HEK293 (cell line): Measurements from ENCODE around the gene EPHX1.
"Not testable (repeated sequence)": the region's sequence is repeated elsewhere in the genome, so short reads cannot be mapped to it uniquely, and the experiment has no call there.

Source experiments
- CTCF ChIA-PET: fragments of 350-600 bp; formaldehyde crosslinking; extraction: SDS; loops from one replicate; lab custom pipeline; 2021; ENCODE audit warnings: antibody characterized with exemption; lab: Yijun Ruan, JAX
- POLR2A ChIA-PET: fragments of 300-600 bp; formaldehyde crosslinking; extraction: SDS; loops from one replicate; lab custom pipeline; 2020; ENCODE audit warnings: antibody characterized with exemption, inconsistent platforms; lab: Yijun Ruan, JAX
- H3K27ac ChIP-seq: fragments of 200-500 bp; sonication (Bioruptor generic); 2 replicates; pipeline ENCODE4 v1.5.1; 2014; ENCODE audit warnings: low read depth, low read length, control low read depth, inconsistent platforms; ENCODE audit errors: extremely low read depth
- H3K36me3 ChIP-seq, 2 experiments: fragments of 200-500 bp in 1 of 2; sonication (Bioruptor generic) in 1 of 2; 1 replicate in 1 of 2; 2 replicates in 1 of 2; pipeline ENCODE4 v1.5.1; 2014 to 2017; ENCODE audit warnings: inconsistent platforms in 2 of 2, low read length in 2 of 2; ENCODE audit not compliant: control insufficient read depth in 2 of 2, insufficient read depth in 1 of 2
- H3K4me1 ChIP-seq: fragments of 200-500 bp; sonication (Bioruptor generic); 2 replicates; pipeline ENCODE4 v1.5.1; 2014; ENCODE audit warnings: mild to moderate bottlenecking, low read length, inconsistent platforms; ENCODE audit not compliant: control insufficient read depth, insufficient read depth
- H3K4me3 ChIP-seq: 2 replicates; pipeline ENCODE4 v1.5.1; 2011; ENCODE audit warnings: low read depth, mild to moderate bottlenecking, control low read depth, low read length, moderate library complexity
- H3K9me3 ChIP-seq: fragments of 200-500 bp; sonication (Bioruptor generic); 2 replicates; pipeline ENCODE4 v1.5.1; 2014; ENCODE audit warnings: low read depth, low read length, inconsistent platforms; ENCODE audit not compliant: control insufficient read depth, insufficient read depth
- SCRT2 ChIP-seq: fragments of 450-650 bp; formaldehyde crosslinking; IDR thresholded peaks from 2 replicates; pipeline ENCODE4 v1.5.1; 2016; ENCODE audit warnings: missing biosample characterization, missing genetic modification characterization
- SETDB1 ChIP-seq: IDR thresholded peaks from one replicate; pipeline ENCODE4 v1.6.1; 2017; ENCODE audit warnings: mild to moderate bottlenecking, low read length, moderate library complexity, mixed read lengths; ENCODE audit not compliant: insufficient read length
- SP2 ChIP-seq: fragments of 450-650 bp; formaldehyde crosslinking; IDR thresholded peaks from 2 replicates; pipeline ENCODE4 v1.5.1; 2016; ENCODE audit warnings: missing biosample characterization, missing genetic modification characterization
- TRIM28 ChIP-seq: IDR thresholded peaks from 2 replicates; pipeline ENCODE4 v1.6.1; 2011; ENCODE audit warnings: low read length, control low read depth, borderline replicate concordance
- ZNF202 ChIP-seq: fragments of 450-650 bp; formaldehyde crosslinking; IDR thresholded peaks from 2 replicates; pipeline ENCODE4 v1.5.1; 2016; ENCODE audit warnings: missing biosample characterization, missing genetic modification characterization, borderline replicate concordance
- ZNF248 ChIP-seq: fragments of 450-650 bp; formaldehyde crosslinking; IDR thresholded peaks from 2 replicates; pipeline ENCODE4 v1.5.1; 2017; ENCODE audit warnings: missing biosample characterization, missing genetic modification characterization
- ZNF521 ChIP-seq: fragments of 450-650 bp; formaldehyde crosslinking; IDR thresholded peaks from 2 replicates; pipeline ENCODE4 v1.5.1; 2017; ENCODE audit warnings: missing biosample characterization, mild to moderate bottlenecking, missing genetic modification characterization
- ZNF585B ChIP-seq: fragments of 450-650 bp; formaldehyde crosslinking; IDR thresholded peaks from 2 replicates; pipeline ENCODE4 v1.5.1; 2016; ENCODE audit warnings: missing biosample characterization, missing genetic modification characterization
- TF ChIP-seq, protein P1 (sequence below): fragments of 450-650 bp; IDR thresholded peaks from 2 replicates; pipeline ENCODE4 v1.5.1; 2018; ENCODE audit warnings: missing biosample characterization, mild to moderate bottlenecking, missing genetic modification characterization
- TF ChIP-seq, protein P2 (sequence below): fragments of 450-650 bp; formaldehyde crosslinking; IDR thresholded peaks from 2 replicates; pipeline ENCODE4 v1.5.1; 2016; ENCODE audit warnings: missing biosample characterization, missing genetic modification characterization
- TF ChIP-seq, protein P3 (sequence below): fragments of 450-650 bp; formaldehyde crosslinking; IDR thresholded peaks from 2 replicates; pipeline ENCODE4 v1.5.1; 2017; ENCODE audit warnings: missing biosample characterization, missing genetic modification characterization

EPHX1 gene

DNA sequence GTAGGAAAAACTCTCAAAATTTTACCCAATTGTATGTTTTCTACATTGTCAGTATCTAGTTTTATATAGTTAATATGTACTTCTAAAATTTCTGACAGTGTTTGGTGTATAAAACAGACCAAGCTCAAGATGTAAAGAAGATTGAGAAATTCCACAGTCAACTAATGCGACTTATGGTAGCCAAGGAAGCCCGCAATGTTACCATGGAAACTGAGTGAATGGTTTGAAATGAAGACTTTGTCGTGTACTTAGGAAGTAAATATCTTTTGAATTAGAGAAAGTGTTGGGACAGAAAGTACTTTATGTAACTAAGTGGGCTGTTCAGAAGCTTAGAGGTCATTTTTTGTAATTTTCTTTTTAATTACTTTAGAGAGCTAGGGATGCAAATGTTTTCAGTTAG lies 20.8 kb upstream of the EPHX1 start:
- ChIA-PET CTCF (interaction anchor here (1.0 to 1.4 kb wide), 4 partner anchors 10 to 315 kb away, joined by 3 to 6 read pairs (median 4); partner anchors contain the start of gene SRP9), POLR2A (interaction anchor here (2.0 kb wide), 1 partner anchor 12 kb away, joined by 8 read pairs; the partner anchor contains the start of gene SRP9)
- TF ChIP-seq, protein P1, sequence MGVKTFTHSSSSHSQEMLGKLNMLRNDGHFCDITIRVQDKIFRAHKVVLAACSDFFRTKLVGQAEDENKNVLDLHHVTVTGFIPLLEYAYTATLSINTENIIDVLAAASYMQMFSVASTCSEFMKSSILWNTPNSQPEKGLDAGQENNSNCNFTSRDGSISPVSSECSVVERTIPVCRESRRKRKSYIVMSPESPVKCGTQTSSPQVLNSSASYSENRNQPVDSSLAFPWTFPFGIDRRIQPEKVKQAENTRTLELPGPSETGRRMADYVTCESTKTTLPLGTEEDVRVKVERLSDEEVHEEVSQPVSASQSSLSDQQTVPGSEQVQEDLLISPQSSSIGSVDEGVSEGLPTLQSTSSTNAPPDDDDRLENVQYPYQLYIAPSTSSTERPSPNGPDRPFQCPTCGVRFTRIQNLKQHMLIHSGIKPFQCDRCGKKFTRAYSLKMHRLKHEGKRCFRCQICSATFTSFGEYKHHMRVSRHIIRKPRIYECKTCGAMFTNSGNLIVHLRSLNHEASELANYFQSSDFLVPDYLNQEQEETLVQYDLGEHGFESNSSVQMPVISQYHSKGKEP: 0 out of 2 replicates have a peak, but pooled peaks have one; percentile 21
- not testable (repeated sequence) for H3K4me3 ChIP-seq, H3K27ac ChIP-seq, H3K9me3 ChIP-seq, H3K4me1 ChIP-seq
- peaks cover 64 to 84% of the 10 kb centered on the region in 2 experiments for H3K36me3 ChIP-seq

DNA sequence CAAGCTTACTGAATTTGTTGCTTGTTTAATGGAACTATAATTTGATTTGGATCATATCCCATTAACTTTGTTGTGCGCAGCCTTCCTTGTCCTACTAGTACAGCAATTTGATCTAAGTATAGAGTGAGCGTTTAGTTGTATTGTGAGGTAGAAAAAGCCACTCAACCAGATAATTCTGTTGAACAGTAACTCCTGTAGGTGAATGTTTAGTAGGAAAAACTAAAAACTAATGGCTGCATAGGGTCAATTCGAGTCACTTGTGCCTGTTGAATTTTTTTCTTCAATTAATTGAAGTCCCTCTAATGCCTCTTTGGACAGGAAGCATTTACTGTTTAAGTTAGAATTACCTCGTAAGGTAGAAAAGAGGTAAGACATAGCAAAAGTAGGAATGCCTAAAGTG lies 15.0 kb upstream of the EPHX1 start:
- POLR2A ChIA-PET: no interaction called here
- no peaks in the 10 kb centered on the region for H3K9me3 ChIP-seq
- H3K36me3 ChIP-seq: peaks cover 12 to 36% of the 10 kb centered on the region in 2 experiments
- no peak overlapping the region for H3K4me3 ChIP-seq
- CTCF ChIA-PET: interaction anchor here (0.6 kb wide), 1 partner anchor 19 kb away, joined by 3 read pairs; no protein-coding TSS in a partner anchor
- H3K4me1 ChIP-seq: no peaks in the 10 kb centered on the region
- no peak overlapping the region for H3K27ac ChIP-seq
- TF ChIP-seq SP2 (tag by site-specific recombination) (no peak), ZNF521 (tag by site-specific recombination) (no peak), SETDB1 (peak; percentile 86), TRIM28 (peak; percentile 66; the same call in 1 of the 2 replicates), ZNF585B (no peak)
- TF ChIP-seq, protein P2, sequence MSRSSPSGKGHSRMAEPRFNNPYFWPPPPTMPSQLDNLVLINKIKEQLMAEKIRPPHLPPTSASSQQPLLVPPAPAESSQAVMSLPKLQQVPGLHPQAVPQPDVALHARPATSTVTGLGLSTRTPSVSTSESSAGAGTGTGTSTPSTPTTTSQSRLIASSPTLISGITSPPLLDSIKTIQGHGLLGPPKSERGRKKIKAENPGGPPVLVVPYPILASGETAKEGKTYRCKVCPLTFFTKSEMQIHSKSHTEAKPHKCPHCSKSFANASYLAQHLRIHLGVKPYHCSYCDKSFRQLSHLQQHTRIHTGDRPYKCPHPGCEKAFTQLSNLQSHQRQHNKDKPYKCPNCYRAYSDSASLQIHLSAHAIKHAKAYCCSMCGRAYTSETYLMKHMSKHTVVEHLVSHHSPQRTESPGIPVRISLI (tag by site-specific recombination): no peak

DNA sequence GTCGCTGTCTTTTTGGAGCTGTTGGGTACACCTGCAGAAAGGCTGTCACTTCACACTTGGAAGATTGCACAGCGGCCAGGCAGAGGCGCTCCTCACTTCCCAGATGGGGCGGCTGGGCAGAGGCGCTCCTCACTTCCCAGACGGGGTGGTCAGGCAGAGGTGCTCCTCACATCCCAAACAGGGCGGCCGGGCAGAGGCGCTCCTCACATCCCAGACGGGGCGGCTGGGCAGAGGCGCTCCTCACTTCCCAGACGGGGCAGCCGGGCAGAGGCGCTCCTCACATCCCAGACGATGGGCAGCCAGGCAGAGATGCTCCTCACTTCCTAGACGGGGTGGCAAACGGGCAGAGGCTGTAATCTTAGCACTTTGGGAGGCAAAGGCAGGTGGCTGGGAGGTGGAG lies 13.8 kb upstream of the EPHX1 start:
- not testable (repeated sequence) for H3K27ac ChIP-seq
- CTCF ChIA-PET: interaction anchor here (0.6 kb wide), 2 partner anchors 25 to 81 kb away, joined by 3 read pairs; no protein-coding TSS in a partner anchor
- TF ChIP-seq ZNF202 (tag by site-specific recombination): peak; percentile 21; the same call in 1 of the 2 replicates
- TF ChIP-seq, all 188 proteins: peak for 1; not testable (repeated sequence) for 187
- H3K4me1 ChIP-seq, H3K9me3 ChIP-seq, H3K4me3 ChIP-seq: not testable (repeated sequence)
- POLR2A ChIA-PET: interaction anchor here (0.6 to 0.8 kb wide), 2 partner anchors 17 to 164 kb away, joined by 4 to 5 read pairs; no protein-coding TSS in a partner anchor
- peaks cover 4 to 25% of the 10 kb centered on the region in 2 experiments; a peak in 2 of 3 replicates for H3K36me3 ChIP-seq

DNA sequence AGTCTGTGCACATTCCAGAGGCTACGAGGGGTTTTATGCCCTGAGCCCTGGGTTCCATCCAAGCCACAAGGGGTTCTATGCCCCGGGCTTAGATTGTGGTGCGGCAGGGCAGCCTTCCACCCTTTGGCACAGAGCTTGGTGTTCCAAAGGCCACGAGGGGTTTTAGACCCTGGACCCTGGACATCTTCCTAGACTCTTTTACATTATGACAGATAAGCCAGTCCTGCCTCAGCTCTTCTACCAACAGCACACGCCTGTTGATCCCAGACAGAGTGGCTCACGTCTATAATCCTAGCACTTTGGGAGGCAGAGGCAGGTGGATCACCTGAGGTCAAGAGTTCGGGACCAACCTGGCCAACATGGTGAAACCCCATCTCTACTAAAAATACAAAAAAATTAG lies 8.8 kb upstream of the EPHX1 start:
- H3K36me3 ChIP-seq, H3K4me1 ChIP-seq, H3K27ac ChIP-seq, H3K9me3 ChIP-seq, H3K4me3 ChIP-seq: not testable (repeated sequence)
- POLR2A ChIA-PET: interaction anchor here (0.9 to 1.6 kb wide), 2 partner anchors 9 to 13 kb away, joined by 4 to 6 read pairs; partner anchors contain the start of gene EPHX1
- TF ChIP-seq SCRT2 (tag by site-specific recombination): 0 out of 2 replicates have a peak, but pooled peaks have one; percentile 16
- CTCF ChIA-PET: interaction anchor here (0.6 to 1.3 kb wide), 3 partner anchors 24 to 158 kb away, joined by 3 to 8 read pairs (median 4); partner anchors contain the start of gene SRP9

DNA sequence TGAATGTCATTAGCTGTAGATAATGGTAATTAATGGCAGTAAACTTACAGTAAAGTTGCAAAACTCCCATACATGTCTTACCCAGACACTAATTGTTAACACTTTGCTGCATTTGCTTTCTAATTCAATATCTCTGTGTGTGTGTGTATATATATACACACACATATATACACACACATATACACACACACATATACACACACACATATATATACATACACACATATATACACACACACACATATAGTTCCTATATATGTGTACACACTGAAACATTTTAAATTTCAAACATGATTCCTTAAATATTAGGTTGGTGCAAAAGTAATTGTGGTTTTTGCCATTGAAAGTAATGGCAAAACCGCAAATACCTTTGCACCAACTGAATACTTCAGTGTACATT lies 3.7 kb upstream of the EPHX1 start:
- CTCF ChIA-PET: interaction anchor here (0.6 to 0.9 kb wide), 3 partner anchors 23 to 329 kb away, joined by 3 to 6 read pairs (median 3); no protein-coding TSS in a partner anchor
- Histone ChIP-seq H3K27ac (no peak overlapping the region), H3K4me1 (peaks cover 2% of the 10 kb centered on the region; the same call in 1 of the 2 replicates)

DNA sequence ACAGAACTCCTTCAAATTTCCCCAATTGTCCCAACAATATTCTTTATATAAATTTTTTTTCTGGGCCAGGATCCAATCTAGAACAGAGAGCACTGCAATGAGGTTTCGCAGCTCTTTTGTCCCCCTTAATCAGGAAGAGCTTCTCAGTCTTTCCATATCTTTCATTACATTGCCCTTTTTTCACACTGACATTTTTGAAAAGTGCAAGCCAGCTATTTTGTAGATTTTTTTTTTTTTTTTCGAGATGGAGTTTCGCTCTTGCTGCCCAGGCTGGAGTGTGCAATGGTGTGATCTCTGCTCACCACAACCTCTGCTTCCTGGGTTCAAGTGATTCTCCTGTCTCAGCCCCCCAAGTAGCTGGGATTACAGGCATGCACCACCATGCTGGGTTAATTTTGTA lies 3.2 kb upstream of the EPHX1 start:
- CTCF ChIA-PET: interaction anchor here (0.6 to 0.9 kb wide), 3 partner anchors 24 to 330 kb away, joined by 3 to 6 read pairs (median 3); no protein-coding TSS in a partner anchor
- POLR2A ChIA-PET, H3K4me1 ChIP-seq: not testable (repeated sequence)

More for the DNA sequence above, 3.7 kb upstream of the EPHX1 start:
- no peaks in the 10 kb centered on the region for H3K9me3 ChIP-seq
- no peak overlapping the region for H3K4me3 ChIP-seq
- POLR2A ChIA-PET: no interaction called here
- H3K36me3 ChIP-seq: no peaks in the 10 kb centered on the region; a peak in 1 of 3 replicates
- TF ChIP-seq ZNF248 (tag by site-specific recombination): no peak
- TF ChIP-seq, protein P3, sequence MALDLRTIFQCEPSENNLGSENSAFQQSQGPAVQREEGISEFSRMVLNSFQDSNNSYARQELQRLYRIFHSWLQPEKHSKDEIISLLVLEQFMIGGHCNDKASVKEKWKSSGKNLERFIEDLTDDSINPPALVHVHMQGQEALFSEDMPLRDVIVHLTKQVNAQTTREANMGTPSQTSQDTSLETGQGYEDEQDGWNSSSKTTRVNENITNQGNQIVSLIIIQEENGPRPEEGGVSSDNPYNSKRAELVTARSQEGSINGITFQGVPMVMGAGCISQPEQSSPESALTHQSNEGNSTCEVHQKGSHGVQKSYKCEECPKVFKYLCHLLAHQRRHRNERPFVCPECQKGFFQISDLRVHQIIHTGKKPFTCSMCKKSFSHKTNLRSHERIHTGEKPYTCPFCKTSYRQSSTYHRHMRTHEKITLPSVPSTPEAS (tag by site-specific recombination): peak; percentile 95

More for the DNA sequence above, 3.2 kb upstream of the EPHX1 start:
- H3K9me3 ChIP-seq, H3K36me3 ChIP-seq, H3K4me3 ChIP-seq, H3K27ac ChIP-seq: not testable (repeated sequence)
